GM23248 (cell line): ENCODE data around the gene STAC3. TPM values are rescaled to one million over a fixed set of nuclear protein-coding genes. Genes with fewer than 3 reads are reported as not detected.

Experiments
- DNase-seq: peaks from one replicate; pipeline ENCODE4 v3.0.0-alpha.2; 2015
- H2AFZ ChIP-seq: fragments of 200-600 bp; sonication (generic); 2 replicates; pipeline ENCODE4 v1.6.1; 2016; ENCODE audit warnings: antibody characterized with exemption
- H3F3A ChIP-seq: fragments of 200-600 bp; sonication (generic); 2 replicates; pipeline ENCODE4 v1.6.1; 2016; ENCODE audit warnings: mild to moderate bottlenecking, antibody characterized with exemption, mixed run types; ENCODE audit not compliant: insufficient read depth
- H3K27ac ChIP-seq: fragments of 200-600 bp; sonication (generic); 2 replicates; pipeline ENCODE4 v1.5.1; 2016; ENCODE audit warnings: mild to moderate bottlenecking
- H3K27me3 ChIP-seq: fragments of 200-600 bp; sonication (generic); replicated peaks from 2 replicates; pipeline ENCODE4 v1.6.1; 2016; ENCODE audit warnings: mild to moderate bottlenecking; ENCODE audit not compliant: insufficient read depth
- H3K36me3 ChIP-seq: fragments of 200-600 bp; sonication (generic); 2 replicates; pipeline ENCODE4 v1.6.1; 2016; ENCODE audit warnings: low read depth, mild to moderate bottlenecking
- H3K4me1 ChIP-seq: fragments of 200-600 bp; sonication (generic); 2 replicates; pipeline ENCODE4 v1.6.1; 2016; ENCODE audit warnings: mild to moderate bottlenecking; ENCODE audit not compliant: insufficient read depth
- H3K4me2 ChIP-seq: fragments of 200-600 bp; sonication (generic); one replicate; pipeline ENCODE4 v1.6.1; 2016; ENCODE audit warnings: mild to moderate bottlenecking; ENCODE audit not compliant: unreplicated experiment
- H3K4me3 ChIP-seq: fragments of 200-600 bp; sonication (generic); 2 replicates; pipeline ENCODE4 v1.5.1; 2016; ENCODE audit warnings: mild to moderate bottlenecking
- H3K79me2 ChIP-seq: fragments of 200-600 bp; sonication (generic); 2 replicates; pipeline ENCODE4 v1.6.1; 2016; ENCODE audit warnings: mild to moderate bottlenecking; ENCODE audit not compliant: insufficient read depth
- H3K9ac ChIP-seq: fragments of 200-600 bp; sonication (generic); 2 replicates; pipeline ENCODE4 v1.6.1; 2016; ENCODE audit warnings: mild to moderate bottlenecking
- H3K9me2 ChIP-seq: fragments of 200-600 bp; sonication (generic); 2 replicates; pipeline ENCODE4 v1.6.1; 2016; ENCODE audit warnings: mixed run types, mild to moderate bottlenecking, moderate library complexity; ENCODE audit not compliant: insufficient read depth
- H3K9me3 ChIP-seq: fragments of 200-600 bp; sonication (generic); one replicate; pipeline ENCODE4 v1.6.1; 2017; ENCODE audit warnings: low read depth
- H4K20me1 ChIP-seq: fragments of 200-600 bp; sonication (generic); 2 replicates; pipeline ENCODE4 v1.6.0; 2016; ENCODE audit not compliant: insufficient read depth
- EZH2 ChIP-seq: fragments of 200-600 bp; sonication (generic); IDR thresholded peaks from 2 replicates; pipeline ENCODE4 v1.6.1; 2018; ENCODE audit warnings: antibody characterized with exemption, mild to moderate bottlenecking; ENCODE audit not compliant: insufficient read depth, poor library complexity, severe bottlenecking
- EZH2phosphoT487 ChIP-seq: fragments of 200-600 bp; sonication (generic); IDR thresholded peaks from 2 replicates; pipeline ENCODE4 v1.6.1; 2018; ENCODE audit warnings: antibody characterized with exemption, moderate library complexity, mild to moderate bottlenecking, low read depth; ENCODE audit not compliant: insufficient read depth
- WGBS, 2 experiments: methylation state at CpG; one replicate each; pipeline ENCODE4 v1.1.6; 2015 to 2017; ENCODE audit warnings: low lambda C conversion rate in 2 of 2, low coverage in 1 of 2; ENCODE audit errors: missing lambda C conversion rate in 2 of 2; 5-methylcytosine and 5-hydroxymethylcytosine counted together
- in situ Hi-C: fragments of 300-500 bp; cut with MboI; formaldehyde crosslinking; loops from 2 replicates; pipeline ENCODE4 v1.15.0; 2020
- polyA plus RNA-seq: library from polyadenylated mRNA; unstranded; fragments of >200 nt; fragmentation: Nextera tagmentation; extraction: Ambion mirVana; gene quantifications from 2 replicates; pipeline ENCODE4 v1.2.1, GENCODE V29; 2016
- total RNA-seq: library from RNA; depleted of rRNA; stranded (reverse); fragments of >200 nt; shearing (Covaris generic); gene quantifications from 2 replicates; pipeline ENCODE4 v1.2.3, GENCODE V29; 2014

Gene STAC3
- total and polyA plus RNA-seq, 2 experiments from 2014 or later, result 0.32 to 0.35 TPM

- H3K27me3 ChIP-seq, result no peaks in the 10 kb centered on the region
- no peaks in the 10 kb centered on the region for H3K9me3 ChIP-seq
- whole genome bisulfite sequencing, 2 experiments, result 80 to 86% methylated on average over 4 of the region's 4 CpGs
- no peak overlapping the region for H3K27ac ChIP-seq
- no peak overlapping the region for H3K4me3 ChIP-seq
- no peak for DNase-seq
- H4K20me1 ChIP-seq, result no peaks in the 10 kb centered on the region
- in situ Hi-C loops, result no loop called here
- peaks cover 31% of the 10 kb centered on the region for H3K36me3 ChIP-seq
- H2AFZ ChIP-seq, result no peak overlapping the region
- no peak for TF ChIP-seq EZH2phosphoT487
- no peak for TF ChIP-seq EZH2
- H3K9ac ChIP-seq, result no peak overlapping the region
- peaks cover 3% of the 10 kb centered on the region; the same call in 1 of the 2 replicates for H3F3A ChIP-seq
- no peak overlapping the region for H3K4me2 ChIP-seq
- H3K79me2 ChIP-seq, result no peaks in the 10 kb centered on the region
- no peaks in the 10 kb centered on the region for H3K4me1 ChIP-seq
- no peaks in the 10 kb centered on the region for H3K9me2 ChIP-seq
These were observed 9.4 kb upstream of the STAC3 start for GRCh38 chr12:57260366-57260765.

GRCh38 chr12:57258977-57259970, 8.3 kb upstream of the STAC3 start:
- no peaks in the 10 kb centered on the region; the same call in 1 of the 2 replicates for H3F3A ChIP-seq
- H3K4me1 ChIP-seq, result no peaks in the 10 kb centered on the region
- H3K9ac ChIP-seq, result no peak overlapping the region
- no peak for DNase-seq
- peaks cover 31% of the 10 kb centered on the region for H3K36me3 ChIP-seq
- 75 to 79% methylated on average over 6 of the region's 6 CpGs for WGBS, 2 experiments
- no peaks in the 10 kb centered on the region for H3K79me2 ChIP-seq
- in situ Hi-C loops, result no loop called here
- no peak overlapping the region for H3K4me2 ChIP-seq
- H3K4me3 ChIP-seq, result no peak overlapping the region
- no peaks in the 10 kb centered on the region for H3K9me3 ChIP-seq
- H3K27me3 ChIP-seq, result no peaks in the 10 kb centered on the region
- no peak overlapping the region for H3K27ac ChIP-seq
- no peaks in the 10 kb centered on the region for H3K9me2 ChIP-seq
- TF ChIP-seq EZH2 (no peak), EZH2phosphoT487 (no peak)
- H2AFZ ChIP-seq, result no peak overlapping the region
- no peaks in the 10 kb centered on the region for H4K20me1 ChIP-seq

- no peak overlapping the region for H3K4me2 ChIP-seq
These were observed 4.9 kb upstream of the STAC3 start for GRCh38 chr12:57255916-57256315.

GRCh38 chr12:57254506-57255280, 3.7 kb upstream of the STAC3 start:
- Histone ChIP-seq H3K79me2 (no peaks in the 10 kb centered on the region), H3K36me3 (peaks cover 32% of the 10 kb centered on the region), H3K9me2 (no peaks in the 10 kb centered on the region), H3K9ac (no peak overlapping the region), H3K9me3 (no peaks in the 10 kb centered on the region), H3F3A (no peaks in the 10 kb centered on the region; the same call in 1 of the 2 replicates), H3K4me2 (no peak overlapping the region), H3K4me3 (no peak overlapping the region), H3K27ac (no peak overlapping the region), H3K4me1 (no peaks in the 10 kb centered on the region), H2AFZ (no peak overlapping the region), H3K27me3 (no peaks in the 10 kb centered on the region), H4K20me1 (no peaks in the 10 kb centered on the region)
- in situ Hi-C loops, result no loop called here
- TF ChIP-seq EZH2phosphoT487, result no peak
- TF ChIP-seq EZH2, result no peak
- 91% methylated on average over 14 of the region's 14 CpGs for WGBS, 2 experiments
- DNase-seq, result no peak

More at GRCh38 chr12:57255916-57256315, 4.9 kb upstream of the STAC3 start:
- in situ Hi-C loops, result no loop called here
- H3F3A ChIP-seq, result no peaks in the 10 kb centered on the region; the same call in 1 of the 2 replicates
- no peaks in the 10 kb centered on the region for H3K4me1 ChIP-seq
- H3K79me2 ChIP-seq, result no peaks in the 10 kb centered on the region
- H3K9me3 ChIP-seq, result no peaks in the 10 kb centered on the region
- H3K9ac ChIP-seq, result no peak overlapping the region
- WGBS, 2 experiments, result 91 to 100% methylated on average over 6 of the region's 6 CpGs
- no peaks in the 10 kb centered on the region for H3K27me3 ChIP-seq
- no peaks in the 10 kb centered on the region for H3K9me2 ChIP-seq
- no peak overlapping the region for H3K27ac ChIP-seq
- no peaks in the 10 kb centered on the region for H4K20me1 ChIP-seq
- no peak for DNase-seq
- no peak overlapping the region for H2AFZ ChIP-seq
- no peak for TF ChIP-seq EZH2
- no peak for TF ChIP-seq EZH2phosphoT487
- H3K4me3 ChIP-seq, result no peak overlapping the region
- H3K36me3 ChIP-seq, result peaks cover 32% of the 10 kb centered on the region
